Bone marrow (tissue), 2 donors: Measurements from ENCODE around the gene VPS39.
A peak's percentile ranks its signal among the peaks of the same experiment; 100 is the strongest.

Experiments used
- DNase-seq, 2 donors: peaks; one replicate each; lab custom pipeline; 2025; lab: John Stamatoyannopoulos, UW

Gene VPS39

GRCh38 chr15:42144841-42145375, 63.2 kb downstream of the VPS39 start:
- DNase-seq = no peak

- no peak for DNase-seq
These were observed 64.1 kb downstream of the VPS39 start for GRCh38 chr15:42143866-42144625.

GRCh38 chr15:42143356-42143755, 64.7 kb downstream of the VPS39 start:
- DNase-seq = no peak

GRCh38 chr15:42141795-42142667, 66.1 kb downstream of the VPS39 start:
- DNase-seq = no peak

- no peak for DNase-seq
These were observed 66.9 kb downstream of the VPS39 start for GRCh38 chr15:42141246-42141645.

- no peak for DNase-seq
These were observed 67.6 kb downstream of the VPS39 start for GRCh38 chr15:42140383-42141070.

GRCh38 chr15:42139596-42139995, 68.5 kb downstream of the VPS39 start:
- DNase-seq = no peak

- no peak for DNase-seq
These were observed 69.1 kb downstream of the VPS39 start for GRCh38 chr15:42138968-42139386.

GRCh38 chr15:42138411-42138810, 69.7 kb downstream of the VPS39 start:
- DNase-seq = no peak

- DNase-seq = peak in 1 of 2 donors; percentile 23
These were observed 70.4 kb downstream of the VPS39 start for GRCh38 chr15:42137461-42138261.

GRCh38 chr15:42136513-42136912, 71.6 kb downstream of the VPS39 start:
- DNase-seq = no peak

GRCh38 chr15:42135351-42135750, 72.8 kb downstream of the VPS39 start:
- DNase-seq = no peak

- no peak for DNase-seq
These were observed 73.4 kb downstream of the VPS39 start for GRCh38 chr15:42134617-42135245.

GRCh38 chr15:42133886-42134502, 74.1 kb downstream of the VPS39 start:
- peak; percentile 39 to 47 for DNase-seq

- DNase-seq = no peak
These were observed 74.7 kb downstream of the VPS39 start for GRCh38 chr15:42133356-42133755.

GRCh38 chr15:42131826-42132806, 76.0 kb downstream of the VPS39 start:
- no peak for DNase-seq

GRCh38 chr15:42131006-42131405, 77.1 kb downstream of the VPS39 start:
- no peak for DNase-seq

- DNase-seq = no peak
These were observed 77.7 kb downstream of the VPS39 start for GRCh38 chr15:42130246-42130986.

- DNase-seq = no peak
These were observed 78.7 kb downstream of the VPS39 start for GRCh38 chr15:42129364-42129763.
